Fibroblast of pulmonary artery (primary cell): ENCODE data around the gene MACIR.

Source experiments
- DNase-seq: peaks from one replicate; pipeline ENCODE4 v3.0.0-alpha.2; 2010; ENCODE audit warnings: low read depth
- H3K4me3 ChIP-seq: replicated peaks from 2 replicates; pipeline ENCODE4 v1.5.1; 2011; ENCODE audit warnings: low read depth, mild to moderate bottlenecking, control low read depth, low read length, moderate library complexity
- CTCF ChIP-seq: IDR thresholded peaks from 2 replicates; pipeline ENCODE4 v1.5.1; 2011; ENCODE audit warnings: mild to moderate bottlenecking, control low read depth, low read length, inconsistent platforms; ENCODE audit errors: missing control alignments

Gene MACIR

DNA sequence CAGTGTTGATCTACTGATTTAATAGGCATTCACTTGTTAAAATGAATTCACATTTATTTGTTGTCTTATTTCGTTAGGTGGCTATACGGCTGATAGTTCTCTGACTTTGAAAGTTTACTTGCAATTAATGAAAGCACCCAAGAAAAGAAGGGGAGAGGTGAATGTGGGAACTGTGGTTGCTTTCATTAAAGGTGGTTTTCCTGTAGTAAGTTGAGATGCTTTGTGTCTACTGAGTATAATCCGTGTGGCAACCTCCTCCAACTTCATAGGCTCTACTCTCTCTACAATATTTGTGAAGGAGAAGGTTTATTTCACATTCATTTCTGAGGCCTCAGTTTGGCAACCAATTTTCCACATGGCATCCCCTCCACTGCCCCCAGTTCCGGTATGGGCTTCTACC lies 12.8 kb upstream of the MACIR start:
- DNase-seq = no peak
- H3K4me3 ChIP-seq = no peak overlapping the region
- no peak for TF ChIP-seq CTCF

- H3K4me3 ChIP-seq = no peak overlapping the region
- DNase-seq = no peak
- no peak for TF ChIP-seq CTCF
Measured at GRCh38 chr5:103247118-103247517, 11.4 kb upstream of the MACIR start.

- no peak overlapping the region for H3K4me3 ChIP-seq
- DNase-seq = no peak
- no peak for TF ChIP-seq CTCF
Measured at GRCh38 chr5:103249068-103249467, 9.5 kb upstream of the MACIR start.

DNA sequence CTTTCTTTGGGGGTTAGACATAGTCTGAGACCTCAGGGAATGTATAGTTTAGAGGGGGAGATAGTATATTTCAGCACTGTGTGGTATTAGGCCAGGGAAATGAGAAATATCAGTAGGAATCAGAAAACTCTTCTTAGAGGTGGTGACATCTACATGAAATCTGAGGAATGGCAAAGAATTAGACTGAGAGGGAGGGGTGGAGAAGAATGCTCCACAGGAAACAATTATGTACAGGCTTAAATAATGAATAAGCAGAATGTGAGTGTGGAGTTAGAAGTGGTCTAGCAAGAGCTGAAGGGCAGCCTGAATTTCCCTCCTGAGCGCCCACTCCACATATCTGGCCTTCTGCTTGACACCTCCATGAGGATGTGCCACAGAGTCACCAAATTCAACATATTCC lies 3.6 kb upstream of the MACIR start:
- no peak for TF ChIP-seq CTCF
- no peak overlapping the region for H3K4me3 ChIP-seq
- DNase-seq = no peak

DNA sequence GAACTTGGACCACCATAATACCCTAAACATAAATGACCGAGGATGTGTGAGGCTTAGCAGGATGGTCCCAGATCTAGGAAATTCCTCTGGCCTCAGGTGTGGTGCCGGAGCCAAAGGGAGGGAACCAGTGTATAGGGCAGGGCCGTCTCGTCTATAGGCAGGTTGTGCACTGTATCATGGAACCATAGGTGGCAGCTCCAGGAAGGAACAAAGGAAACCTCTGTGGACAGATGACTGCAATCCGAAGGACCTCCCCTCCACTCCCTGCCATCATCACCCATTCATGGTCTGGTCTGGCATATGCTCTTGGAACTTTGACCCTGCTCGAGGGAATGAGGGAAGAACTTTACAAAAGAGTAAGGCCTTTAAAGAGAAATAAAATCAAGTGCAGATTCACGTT lies 2.9 kb upstream of the MACIR start:
- no peak for TF ChIP-seq CTCF
- H3K4me3 ChIP-seq = no peak overlapping the region
- no peak for DNase-seq

- H3K4me3 ChIP-seq = no peak overlapping the region
- no peak for DNase-seq
- TF ChIP-seq CTCF = peak; percentile 16
Measured at GRCh38 chr5:103256178-103256577, 2.4 kb upstream of the MACIR start.

DNA sequence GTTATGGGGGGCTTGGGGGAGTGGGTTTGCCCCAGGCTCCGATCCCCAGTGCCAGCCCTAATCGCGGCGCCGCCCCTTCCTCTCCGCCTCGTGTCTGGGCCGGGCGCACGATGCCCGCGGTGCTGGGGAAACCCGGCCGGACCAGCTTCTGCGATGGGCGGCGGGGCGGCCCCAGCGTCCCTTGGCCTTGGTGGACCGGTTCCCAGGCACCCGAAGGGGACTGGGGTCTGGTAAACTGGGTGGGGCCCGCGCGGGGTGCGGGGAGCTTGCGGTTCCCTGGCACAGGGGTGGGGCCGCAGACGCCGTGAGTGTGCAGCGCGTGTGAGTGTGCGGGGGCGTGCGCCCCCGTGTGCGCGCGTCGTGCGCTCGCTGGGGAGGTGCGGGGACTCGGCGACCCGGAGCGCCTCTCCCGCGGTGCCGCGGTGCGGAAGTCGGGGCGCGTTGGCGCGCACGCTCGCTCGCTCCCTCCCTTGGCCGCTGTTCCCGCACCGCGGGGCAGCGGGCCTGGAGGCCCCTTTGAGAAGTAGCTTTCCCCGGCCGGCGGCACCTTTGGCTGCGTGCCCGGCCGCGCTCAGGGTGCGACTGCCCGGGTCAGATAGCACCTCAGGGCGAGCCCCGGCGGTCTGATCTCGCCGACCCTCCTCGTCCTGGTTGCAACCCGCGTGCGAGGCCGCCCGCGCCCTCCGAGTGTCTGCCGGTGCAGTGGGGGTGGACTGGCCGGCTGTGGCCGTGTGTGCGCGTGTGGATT lies 568 bp downstream of the MACIR start:
- H3K4me3 ChIP-seq = peak overlapping the region; percentile 77
- no peak for TF ChIP-seq CTCF
- peak; percentile 26 for DNase-seq
